ENCODE results near the gene HTRA2. TPM values are rescaled to one million over a fixed set of nuclear protein-coding genes. Genes with fewer than 3 reads are reported as not detected.

HTRA2 gene
- total and polyA plus RNA-seq, 9 of the 15 experiments (the other 6 are each of a cell fraction or from before 2014, with no cell fraction given) = 54.2 to 71.2 (median 65.8) TPM

DNA sequence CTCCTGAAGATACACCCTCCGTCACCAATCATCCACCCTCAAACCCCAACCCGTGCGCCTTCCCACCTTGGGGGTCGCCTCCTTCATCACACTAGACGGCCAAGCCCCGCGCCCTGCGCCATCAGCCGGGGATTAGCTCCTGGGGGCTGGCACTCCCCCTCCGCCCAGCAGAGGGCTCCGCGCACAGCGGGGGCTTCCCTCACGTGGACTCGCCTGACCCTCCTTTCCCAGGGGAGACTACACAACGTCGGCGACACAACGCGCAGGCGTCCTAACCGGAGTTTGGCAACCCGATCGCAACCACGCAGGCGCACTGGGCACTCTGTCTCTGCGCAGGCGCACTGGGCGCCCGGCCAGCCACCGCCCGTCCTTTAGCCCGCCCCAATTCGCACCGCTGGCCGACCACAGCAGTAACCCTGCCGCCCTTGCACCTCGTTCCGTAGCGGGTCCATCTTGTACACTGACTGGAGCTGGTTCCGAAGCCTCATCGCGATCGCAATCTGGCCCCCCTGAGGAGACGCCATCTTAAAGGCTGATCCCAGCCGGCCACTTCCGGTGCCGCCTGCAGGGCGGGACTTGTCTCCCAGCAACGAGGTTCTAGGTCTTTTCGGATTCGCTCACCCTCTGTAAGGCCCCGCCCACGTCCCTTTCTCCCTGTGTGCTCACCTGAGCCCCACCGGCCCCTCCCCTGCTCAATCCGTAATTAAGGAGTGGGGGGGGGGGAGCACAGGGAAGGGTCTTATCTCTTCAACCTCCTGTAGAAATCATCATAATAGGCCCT lies 22.4 kb upstream of the HTRA2 start, which contains the start of gene PCGF1 (continued):
- TF ChIP-seq MAX (CRISPR knock-in tag; IDR thresholded peaks at IDR 0.05) (peak; percentile 81), MYBL2 (IDR thresholded peaks at IDR 0.05; ENCODE audit: low read depth) (no peak), MYBL2 (CRISPR knock-in tag; IDR thresholded peaks at IDR 0.05; ENCODE audit: borderline replicate concordance) (no peak), DLX4 (CRISPR knock-in tag; IDR thresholded peaks at IDR 0.05) (no peak), BACH1 (tag; IDR thresholded peaks at IDR 0.05) (no peak), ZNF407 (IDR thresholded peaks at IDR 0.05; ENCODE audit: low read depth) (no peak), RBM39 (optimal IDR thresholded peaks at IDR 0.05; ENCODE audit: low read depth, low read length) (no peak), ZNF551 (CRISPR knock-in tag; IDR thresholded peaks at IDR 0.05) (no peak), CBX5 (IDR thresholded peaks at IDR 0.05; ENCODE audit: borderline replicate concordance, low read depth) (no peak), GTF2A2 (tag; IDR thresholded peaks at IDR 0.05) (no peak), FOXO4 (CRISPR knock-in tag; IDR thresholded peaks at IDR 0.05) (no peak), CCAR2 (IDR thresholded peaks at IDR 0.05; ENCODE audit: low read depth, low read length) (no peak), CHCHD3 (CRISPR knock-in tag; IDR thresholded peaks at IDR 0.05) (no peak), E2F5 (CRISPR knock-in tag; IDR thresholded peaks at IDR 0.05) (no peak)
- TF ChIP-seq, protein P1, sequence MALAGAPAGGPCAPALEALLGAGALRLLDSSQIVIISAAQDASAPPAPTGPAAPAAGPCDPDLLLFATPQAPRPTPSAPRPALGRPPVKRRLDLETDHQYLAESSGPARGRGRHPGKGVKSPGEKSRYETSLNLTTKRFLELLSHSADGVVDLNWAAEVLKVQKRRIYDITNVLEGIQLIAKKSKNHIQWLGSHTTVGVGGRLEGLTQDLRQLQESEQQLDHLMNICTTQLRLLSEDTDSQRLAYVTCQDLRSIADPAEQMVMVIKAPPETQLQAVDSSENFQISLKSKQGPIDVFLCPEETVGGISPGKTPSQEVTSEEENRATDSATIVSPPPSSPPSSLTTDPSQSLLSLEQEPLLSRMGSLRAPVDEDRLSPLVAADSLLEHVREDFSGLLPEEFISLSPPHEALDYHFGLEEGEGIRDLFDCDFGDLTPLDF (CRISPR knock-in tag; IDR thresholded peaks at IDR 0.05) = 0 out of 2 replicates have a peak, but pooled peaks have one; percentile 25

All from K562 (cell line).